Activated T-cell treated with anti-CD3 and anti-CD28 coated beads, Interleukin-2, amount 50 U/mL, for 4 hours (primary cell): Measurements from ENCODE around the gene LSR. TPM values are rescaled to one million over a fixed set of nuclear protein-coding genes. Genes with fewer than 3 reads are reported as not detected.
"Not testable (repeated sequence)": the region's sequence is repeated elsewhere in the genome, so short reads cannot be mapped to it uniquely, and the experiment has no call there.

Experiments used
- ATAC-seq, 2 donors: fragments of 200-7000 bp; cut with Tn5 transposase; one replicate each; pipeline ENCODE4 v1.10.0; 2021
- DNase-seq: peaks from one replicate; pipeline ENCODE4 v3.0.0-alpha.2; 2020
- H3K27me3 Mint-ChIP-seq: one replicate; pipeline ENCODE4 v1.8.0; 2021; ENCODE audit warnings: low read depth, mixed read lengths
- H3K36me3 Mint-ChIP-seq: one replicate; pipeline ENCODE4 v1.8.0; 2022; ENCODE audit warnings: mixed read lengths; ENCODE audit not compliant: insufficient read depth
- H3K4me1 Mint-ChIP-seq: one replicate; pipeline ENCODE4 v1.8.0; 2021; ENCODE audit warnings: low read depth, mixed read lengths
- H3K4me3 Mint-ChIP-seq: one replicate; pipeline ENCODE4 v1.8.0; 2021; ENCODE audit warnings: mild to moderate bottlenecking, moderate library complexity, mixed read lengths
- H3K9me3 Mint-ChIP-seq: one replicate; pipeline ENCODE4 v1.8.0; 2021; ENCODE audit warnings: mixed read lengths
- total RNA-seq, 3 donors: library from RNA; stranded (reverse); gene quantifications; one replicate each; pipeline ENCODE4 v1.2.1, GENCODE V29; 2021

Gene LSR
- total RNA-seq, 3 donors from 2014 or later = 14.0 to 18.7 (median 17.1) TPM

- Mint-ChIP-seq H3K4me3 (no peak overlapping the region), H3K36me3 (peaks cover 38% of the 10 kb centered on the region), H3K9me3 (no peaks in the 10 kb centered on the region), H3K27me3 (no peaks in the 10 kb centered on the region), H3K4me1 (peaks cover 13% of the 10 kb centered on the region)
- no peak for DNase-seq
- ATAC-seq = no peak
Measured at GRCh38 chr19:35272954-35273649, 24.3 kb downstream of the LSR start.

DNA sequence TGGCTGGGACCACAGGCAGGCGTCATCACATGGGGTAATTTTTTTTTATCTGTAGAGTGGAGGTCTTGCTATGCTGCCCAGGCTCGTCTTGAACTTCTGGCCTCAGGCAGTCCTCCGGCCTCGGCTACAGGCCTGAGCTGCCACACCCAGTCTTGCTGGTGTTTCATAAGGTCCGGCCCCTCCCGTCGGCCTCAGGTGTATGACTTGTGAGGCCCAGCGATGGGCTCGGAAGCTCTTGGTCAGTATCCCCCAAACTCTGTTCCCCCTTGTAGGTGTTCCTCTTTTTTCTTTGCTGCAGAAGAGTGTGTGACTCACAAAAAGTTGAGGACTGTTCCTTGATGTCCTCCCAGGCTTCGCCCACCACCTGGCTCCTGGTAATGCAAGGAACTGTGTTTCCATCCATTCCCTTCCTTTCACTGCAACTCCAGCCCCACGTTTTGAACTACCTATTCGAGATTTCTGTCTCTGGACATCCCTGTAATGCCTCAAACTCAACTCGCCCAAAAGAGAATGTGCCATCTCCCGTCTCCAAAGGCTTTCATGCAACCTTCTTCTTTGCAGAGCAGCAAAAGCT, 25.0 kb downstream of the LSR start:
- ATAC-seq (no peak), DNase-seq (no peak)
- Mint-ChIP-seq H3K36me3 (peaks cover 38% of the 10 kb centered on the region), H3K4me1 (peaks cover 13% of the 10 kb centered on the region), H3K9me3 (no peaks in the 10 kb centered on the region), H3K4me3 (no peak overlapping the region), H3K27me3 (no peaks in the 10 kb centered on the region)

GRCh38 chr19:35274323-35274722, 25.5 kb downstream of the LSR start:
- H3K27me3 Mint-ChIP-seq = no peaks in the 10 kb centered on the region
- H3K36me3 Mint-ChIP-seq = peaks cover 39% of the 10 kb centered on the region
- H3K4me3 Mint-ChIP-seq = no peak overlapping the region
- DNase-seq (no peak), ATAC-seq (no peak)
- peaks cover 13% of the 10 kb centered on the region for H3K4me1 Mint-ChIP-seq
- no peaks in the 10 kb centered on the region for H3K9me3 Mint-ChIP-seq

DNA sequence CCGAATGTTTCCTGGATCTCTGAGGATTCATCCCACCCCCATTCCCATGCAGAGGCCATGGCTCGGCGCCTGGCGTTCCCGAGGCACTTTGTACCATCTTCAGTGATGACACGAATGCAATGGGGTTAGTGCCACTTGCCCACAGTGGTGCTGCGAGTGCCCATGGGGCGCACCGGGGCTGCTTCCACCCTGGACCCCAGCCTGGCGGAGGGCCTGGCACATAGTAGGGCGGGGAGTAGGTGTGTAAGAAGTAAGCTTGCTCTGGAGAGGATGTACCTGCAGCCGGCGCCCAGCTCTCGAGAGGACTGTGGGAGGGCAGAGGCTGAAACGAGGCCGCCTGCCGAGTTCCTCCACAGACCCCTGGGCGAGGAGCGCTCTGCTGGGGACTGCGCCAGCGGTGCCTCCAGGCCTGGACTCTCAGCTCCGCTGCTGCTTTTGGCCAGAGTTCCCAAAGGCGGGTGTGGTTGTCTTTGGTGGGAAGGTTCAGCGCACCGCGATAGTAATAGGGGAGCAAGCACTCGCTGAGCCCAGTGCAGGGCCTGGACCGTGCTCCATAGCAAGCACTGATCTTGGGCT, 28.0 kb downstream of the LSR start:
- H3K4me3 Mint-ChIP-seq = no peak overlapping the region
- DNase-seq = no peak
- ATAC-seq = no peak

DNA sequence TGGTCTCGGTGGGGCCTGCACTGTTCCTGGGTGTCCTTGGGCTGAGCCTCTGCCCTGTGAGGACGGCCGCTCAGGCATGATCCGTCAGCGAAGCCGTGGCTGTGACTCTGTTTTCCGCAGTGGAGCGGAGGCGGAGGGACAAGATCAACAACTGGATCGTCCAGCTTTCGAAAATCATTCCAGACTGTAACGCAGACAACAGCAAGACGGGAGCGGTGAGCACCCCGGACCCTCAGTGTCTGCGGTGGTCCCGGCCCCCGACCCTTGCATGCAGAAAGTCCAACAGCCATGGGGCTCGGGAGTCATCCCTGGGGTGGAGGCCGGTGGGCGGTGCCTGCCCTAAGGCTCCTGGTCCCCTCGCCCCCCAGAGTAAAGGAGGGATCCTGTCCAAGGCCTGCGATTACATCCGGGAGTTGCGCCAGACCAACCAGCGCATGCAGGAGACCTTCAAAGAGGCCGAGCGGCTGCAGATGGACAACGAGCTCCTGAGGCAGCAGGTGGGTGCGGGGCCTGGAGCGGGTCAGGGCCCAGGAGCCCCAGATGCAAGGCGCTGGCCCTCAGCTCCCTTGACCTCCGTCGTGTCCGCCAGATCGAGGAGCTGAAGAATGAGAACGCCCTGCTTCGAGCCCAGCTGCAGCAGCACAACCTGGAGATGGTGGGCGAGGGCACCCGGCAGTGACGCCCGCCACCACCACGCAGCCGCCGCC, 29.9 kb downstream of the LSR start:
- Mint-ChIP-seq H3K9me3 (no peaks in the 10 kb centered on the region), H3K4me3 (no peak overlapping the region), H3K4me1 (peaks cover 5% of the 10 kb centered on the region), H3K36me3 (peaks cover 22% of the 10 kb centered on the region), H3K27me3 (peaks cover 10% of the 10 kb centered on the region)
- ATAC-seq = no peak
- no peak for DNase-seq

More for the DNA sequence above, 28.0 kb downstream of the LSR start:
- Mint-ChIP-seq H3K4me1 (peaks cover 4% of the 10 kb centered on the region), H3K36me3 (peaks cover 31% of the 10 kb centered on the region), H3K9me3 (no peaks in the 10 kb centered on the region), H3K27me3 (no peaks in the 10 kb centered on the region)

GRCh38 chr19:35279374-35279773, 30.6 kb downstream of the LSR start:
- no peak for ATAC-seq
- Mint-ChIP-seq H3K36me3 (peaks cover 16% of the 10 kb centered on the region), H3K9me3 (no peaks in the 10 kb centered on the region), H3K27me3 (peaks cover 12% of the 10 kb centered on the region), H3K4me3 (no peak overlapping the region), H3K4me1 (peaks cover 5% of the 10 kb centered on the region)
- DNase-seq = no peak

- H3K9me3 Mint-ChIP-seq = no peaks in the 10 kb centered on the region
- DNase-seq (no peak), ATAC-seq (no peak)
- H3K27me3 Mint-ChIP-seq = peaks cover 16% of the 10 kb centered on the region
- peaks cover 5% of the 10 kb centered on the region for H3K4me1 Mint-ChIP-seq
- no peak overlapping the region for H3K4me3 Mint-ChIP-seq
- peaks cover 16% of the 10 kb centered on the region for H3K36me3 Mint-ChIP-seq
Measured at GRCh38 chr19:35279985-35280821, 31.4 kb downstream of the LSR start.

- ATAC-seq (peak in 1 of 2 donors; percentile 17), DNase-seq (no peak)
- Mint-ChIP-seq H3K27me3 (peaks cover 16% of the 10 kb centered on the region), H3K36me3 (peaks cover 9% of the 10 kb centered on the region), H3K9me3 (no peaks in the 10 kb centered on the region), H3K4me3 (no peak overlapping the region), H3K4me1 (peaks cover 4% of the 10 kb centered on the region)
Measured at GRCh38 chr19:35281303-35281702, 32.5 kb downstream of the LSR start.

DNA sequence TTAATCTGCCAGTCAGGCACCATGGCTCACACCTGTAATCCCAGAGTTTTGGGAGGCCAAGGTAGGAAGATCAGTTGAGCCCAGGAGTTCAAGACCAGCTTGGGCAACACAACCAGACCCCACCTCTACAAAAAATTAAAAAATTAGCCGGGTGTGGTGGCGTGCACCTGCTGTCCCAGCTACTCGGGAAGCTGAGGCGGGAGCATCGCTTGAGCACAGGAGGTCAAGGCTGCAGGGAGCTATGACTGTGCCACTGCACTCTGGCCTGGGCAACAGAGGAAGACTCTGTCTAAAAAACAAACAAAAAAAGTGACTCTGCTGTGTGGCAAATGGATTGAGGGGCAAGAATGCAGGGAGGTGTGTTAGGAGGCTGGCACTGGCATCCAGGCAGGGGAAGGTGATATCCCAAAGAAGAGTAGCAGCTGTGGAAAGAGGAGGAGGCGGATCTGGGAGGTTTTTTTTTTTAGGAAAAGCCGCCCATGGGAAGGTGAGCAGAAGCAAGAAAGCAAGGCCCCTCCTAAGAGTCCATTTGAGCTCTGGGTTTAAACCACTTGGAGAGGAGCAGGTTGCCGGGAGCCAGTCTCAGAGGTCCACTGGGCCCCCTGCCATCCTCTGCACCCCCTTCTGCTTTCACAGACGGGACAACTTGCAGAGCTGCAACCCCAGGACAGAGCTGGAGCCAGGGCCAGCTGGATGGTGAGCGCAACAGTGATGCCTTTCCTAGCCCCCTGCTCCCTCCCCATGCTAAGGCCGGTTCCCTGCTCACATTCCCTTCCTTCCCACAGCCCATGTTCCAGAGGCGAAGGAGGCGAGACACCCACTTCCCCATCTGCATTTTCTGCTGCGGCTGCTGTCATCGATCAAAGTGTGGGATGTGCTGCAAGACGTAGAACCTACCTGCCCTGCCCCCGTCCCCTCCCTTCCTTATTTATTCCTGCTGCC, 35.6 kb downstream of the LSR start:
- Mint-ChIP-seq H3K27me3 (peaks cover 16% of the 10 kb centered on the region), H3K36me3 (no peaks in the 10 kb centered on the region), H3K4me3 (no peak overlapping the region), H3K4me1 (peaks cover 4% of the 10 kb centered on the region), H3K9me3 (no peaks in the 10 kb centered on the region)
- ATAC-seq (no peak), DNase-seq (no peak)

- peaks cover 16% of the 10 kb centered on the region for H3K27me3 Mint-ChIP-seq
- no peaks in the 10 kb centered on the region for H3K36me3 Mint-ChIP-seq
- H3K4me1 Mint-ChIP-seq = peaks cover 4% of the 10 kb centered on the region
- no peak overlapping the region for H3K4me3 Mint-ChIP-seq
- ATAC-seq = no peak
- no peaks in the 10 kb centered on the region for H3K9me3 Mint-ChIP-seq
- DNase-seq = no peak
Measured at GRCh38 chr19:35285095-35285449, 36.3 kb downstream of the LSR start.

DNA sequence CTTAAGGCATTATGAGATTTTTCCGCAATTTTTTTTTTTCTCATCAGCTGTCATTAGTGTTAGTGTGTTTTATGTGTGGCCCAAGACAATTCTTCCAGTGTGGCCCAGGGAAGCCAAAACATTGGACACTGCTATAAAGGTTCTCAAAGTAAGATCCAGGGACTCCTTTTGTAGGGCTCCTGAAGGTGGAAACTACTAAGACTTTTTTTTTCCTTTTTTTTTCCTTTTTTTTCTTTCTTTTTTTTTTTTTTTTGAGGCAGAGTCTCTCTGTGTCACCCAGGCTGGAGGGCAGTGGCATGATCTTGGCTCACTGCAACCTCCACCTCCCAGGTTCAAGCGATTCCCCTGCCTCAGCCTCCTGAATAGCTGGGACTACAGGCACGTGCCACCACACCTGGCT, 36.7 kb downstream of the LSR start:
- not testable (repeated sequence) for DNase-seq, H3K9me3 Mint-ChIP-seq, H3K36me3 Mint-ChIP-seq, H3K4me1 Mint-ChIP-seq, H3K4me3 Mint-ChIP-seq, ATAC-seq
- H3K27me3 Mint-ChIP-seq = peaks cover 16% of the 10 kb centered on the region

DNA sequence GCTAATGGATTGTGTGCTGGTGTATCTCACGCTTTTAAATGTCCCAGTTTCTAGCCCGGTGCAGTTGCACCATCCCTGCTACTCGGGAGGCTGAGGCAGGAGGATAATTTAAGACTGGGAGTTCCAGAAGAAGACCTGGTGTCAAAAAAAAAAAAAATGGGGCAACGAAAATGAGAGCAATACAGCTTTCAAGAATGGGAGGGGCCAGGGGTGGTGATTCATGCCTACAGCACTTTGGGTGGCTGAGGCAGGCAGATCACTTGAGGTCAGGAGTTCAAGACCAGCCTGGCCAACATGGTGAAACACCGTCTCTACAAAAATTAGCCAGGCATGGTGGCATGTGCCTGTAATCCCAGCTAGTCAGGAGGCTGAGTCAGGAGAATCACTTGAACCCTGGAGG, 37.3 kb downstream of the LSR start:
- not testable (repeated sequence) for DNase-seq, H3K36me3 Mint-ChIP-seq, ATAC-seq, H3K9me3 Mint-ChIP-seq, H3K4me3 Mint-ChIP-seq, H3K4me1 Mint-ChIP-seq
- peaks cover 16% of the 10 kb centered on the region for H3K27me3 Mint-ChIP-seq

- no peaks in the 10 kb centered on the region for H3K36me3 Mint-ChIP-seq
- no peaks in the 10 kb centered on the region for H3K4me1 Mint-ChIP-seq
- no peak for ATAC-seq
- H3K4me3 Mint-ChIP-seq = no peak overlapping the region
- no peaks in the 10 kb centered on the region for H3K9me3 Mint-ChIP-seq
- DNase-seq = no peak
- H3K27me3 Mint-ChIP-seq = peaks cover 14% of the 10 kb centered on the region
Measured at GRCh38 chr19:35287713-35288112, 38.9 kb downstream of the LSR start.
